ENCODE data around the gene MARCHF3.
"Not testable (repeated sequence)": the region's sequence is repeated elsewhere in the genome, so short reads cannot be mapped to it uniquely, and the experiment has no call there.

Gene MARCHF3

DNA sequence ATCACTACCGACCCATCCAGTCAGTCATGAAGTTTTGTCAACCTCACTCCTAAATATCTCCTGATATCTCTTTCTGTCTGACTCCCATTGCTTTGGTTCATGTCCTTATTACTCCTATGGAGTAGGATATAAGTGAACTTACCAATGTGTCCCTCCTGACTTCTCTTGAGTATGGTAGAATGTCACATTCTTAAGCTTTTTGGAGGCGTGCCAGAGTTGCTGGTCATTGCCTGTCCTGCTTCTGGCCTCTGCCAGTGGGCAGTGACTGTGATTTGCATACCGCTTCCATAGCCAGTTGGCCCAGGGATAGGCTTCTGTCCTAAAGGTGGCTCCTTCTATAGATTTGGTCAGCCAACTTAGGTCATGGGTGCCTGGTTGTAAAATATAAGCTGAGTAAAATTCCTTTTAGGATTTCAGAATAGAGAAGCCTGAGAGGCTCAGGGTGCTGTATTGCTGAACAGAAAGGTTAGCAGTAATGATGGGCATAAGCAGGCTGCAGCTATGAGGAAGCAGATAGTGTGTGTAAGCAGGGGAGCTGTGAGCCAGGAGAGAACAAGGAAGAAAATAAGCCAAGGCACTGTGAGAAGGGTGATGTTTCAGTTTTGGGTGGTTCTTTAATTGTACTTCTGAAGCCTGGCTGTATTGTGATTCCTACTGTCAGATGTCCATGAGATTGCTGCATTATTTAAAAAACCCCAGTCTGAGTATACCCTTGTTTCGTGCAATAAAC, 16.1 kb upstream of the MARCHF3 start:
- no peak for DNase-seq

DNA sequence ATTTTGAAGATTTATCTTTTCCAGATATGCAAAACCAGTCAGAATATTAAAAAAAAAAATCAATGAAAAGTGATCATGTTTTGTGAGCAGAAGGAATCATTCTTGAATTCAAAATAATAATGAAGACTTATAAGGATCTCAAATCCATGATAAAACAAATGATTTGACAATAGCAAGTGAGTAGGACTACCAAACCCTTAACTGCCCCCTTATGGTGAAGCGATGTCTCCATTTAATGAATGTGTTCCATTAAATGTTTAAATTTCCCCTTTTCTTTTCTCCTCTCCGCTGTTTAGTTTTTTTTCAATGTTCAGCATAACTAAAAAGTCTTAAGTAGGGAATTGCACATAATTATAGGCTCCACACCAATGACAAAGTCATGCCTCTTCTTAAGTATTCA, 12.2 kb upstream of the MARCHF3 start:
- DNase-seq = no peak

DNA sequence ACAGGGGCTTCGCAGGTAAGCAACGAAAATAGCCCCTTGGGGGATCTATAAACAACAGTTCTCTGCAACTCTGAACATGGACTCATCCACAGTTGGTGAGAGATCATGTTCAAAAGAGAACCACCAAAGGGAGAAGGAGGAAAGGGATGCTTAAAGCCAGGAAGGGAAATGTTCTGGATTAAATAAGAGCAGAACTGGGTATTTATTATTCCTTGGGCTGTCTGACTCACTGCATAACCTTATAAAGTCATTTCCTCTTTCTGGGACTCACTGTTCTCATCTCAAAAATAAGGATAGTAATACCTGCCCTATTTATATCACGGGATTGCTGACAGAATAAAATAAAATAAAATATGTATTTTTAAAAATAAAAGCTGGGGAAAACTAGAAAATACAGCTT, 11.2 kb upstream of the MARCHF3 start:
- no peak for DNase-seq

DNA sequence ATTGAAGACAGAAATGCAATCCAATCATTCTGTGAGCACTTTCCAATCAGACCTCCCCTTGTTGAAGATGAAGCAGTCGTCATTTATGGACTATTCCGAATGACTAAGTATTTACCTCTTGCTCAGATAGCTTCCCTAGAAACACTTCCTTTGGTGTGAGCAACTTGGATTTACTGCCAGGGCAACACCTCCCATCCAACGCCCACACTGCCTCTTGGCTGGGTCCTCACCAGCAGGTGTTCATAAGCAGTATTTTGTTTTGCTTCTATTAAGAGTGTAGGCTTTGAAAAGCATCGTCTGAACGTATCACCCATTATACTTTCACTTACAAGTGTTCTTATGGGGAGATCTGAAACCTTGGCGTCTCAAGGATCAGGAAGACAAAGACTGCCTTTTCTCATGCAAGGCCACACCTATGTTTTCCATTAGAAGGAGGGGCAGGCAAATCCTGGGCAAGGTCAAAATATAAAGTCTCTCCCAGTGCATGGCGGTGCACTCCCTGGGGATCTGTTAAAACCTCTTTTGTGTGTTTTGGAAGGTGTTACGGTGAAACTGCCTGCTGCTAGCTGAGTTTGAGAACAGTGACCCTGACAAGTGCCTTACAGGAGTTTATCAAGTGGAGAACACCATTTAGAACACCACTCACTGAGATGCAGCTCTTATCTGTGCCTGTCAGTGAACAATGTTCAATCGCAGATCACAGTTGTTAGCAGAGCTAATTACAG, 10.6 kb upstream of the MARCHF3 start:
- no peak for DNase-seq

DNA sequence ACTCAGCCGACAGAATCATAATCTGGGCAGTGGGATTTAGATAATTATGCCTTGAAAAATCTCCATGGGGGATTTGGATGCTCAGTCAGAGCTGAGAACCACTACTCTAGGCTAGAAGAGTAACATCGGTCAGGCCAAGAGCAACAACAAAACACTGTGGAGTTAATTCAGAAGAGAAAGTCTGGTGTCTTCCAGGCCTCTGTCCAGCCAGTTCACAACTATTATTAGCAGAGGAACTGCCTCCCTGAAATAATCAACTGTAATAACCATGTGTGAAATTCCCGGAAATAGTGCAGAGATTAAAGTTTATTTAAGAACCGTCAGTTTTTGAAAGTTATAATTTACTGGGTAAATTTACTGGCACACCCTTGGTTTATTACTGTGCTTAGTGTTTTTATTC, 8.2 kb upstream of the MARCHF3 start:
- DNase-seq = no peak

DNA sequence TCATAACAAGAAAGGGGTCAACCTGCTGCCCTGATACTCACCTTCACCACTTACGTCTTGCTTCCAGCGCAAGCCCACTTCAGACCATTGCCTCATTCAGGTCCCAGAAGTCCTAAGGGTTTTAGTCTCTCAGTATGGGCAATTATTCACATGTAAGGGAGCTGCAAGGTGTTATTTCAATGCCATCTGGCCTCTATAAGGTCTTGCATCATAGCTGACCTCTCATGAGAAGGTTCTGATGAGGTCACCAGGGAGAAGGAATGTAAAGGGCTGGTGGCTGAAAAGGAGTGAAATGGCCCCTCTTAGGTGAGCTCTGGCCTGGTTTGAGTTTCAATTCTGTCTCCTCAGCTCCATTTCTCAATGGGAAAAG, 1.5 kb upstream of the MARCHF3 start:
- DNase-seq = no peak

DNA sequence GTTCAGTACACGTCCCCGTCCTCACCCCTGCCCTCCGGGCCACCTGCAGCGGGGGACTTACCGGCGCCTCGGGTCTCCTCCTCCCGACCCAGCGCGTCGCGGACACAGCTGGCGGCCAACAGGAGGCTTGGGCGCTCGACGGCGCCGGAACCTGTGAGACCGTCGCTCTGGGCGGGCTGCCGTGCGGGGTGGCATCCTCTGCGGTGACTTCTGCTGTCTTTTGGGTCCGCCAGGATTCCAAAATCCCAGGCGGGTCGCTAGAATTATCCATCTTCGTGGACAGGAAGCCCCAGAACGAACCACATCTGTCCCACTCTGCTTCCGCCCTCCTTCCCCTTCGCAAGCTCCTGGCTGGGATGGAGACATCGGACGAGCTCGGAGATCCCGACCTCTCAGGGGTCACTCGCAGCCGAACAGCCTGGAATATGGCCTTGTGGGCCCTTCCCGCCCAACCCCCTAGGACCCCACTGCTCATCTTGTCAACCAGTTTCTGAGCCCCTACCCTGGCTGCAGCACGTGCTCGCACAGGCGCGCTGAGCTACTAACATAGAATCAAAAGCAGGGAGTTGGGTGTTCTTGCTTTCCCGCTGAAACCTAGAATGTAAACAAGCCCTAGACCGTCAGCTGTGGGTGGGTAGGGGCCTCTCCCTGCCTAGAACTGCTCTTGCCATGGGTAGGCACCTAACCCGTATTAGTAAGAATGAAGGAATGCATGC, 947 bp upstream of the MARCHF3 start:
- DNase-seq = peak; percentile 3

DNA sequence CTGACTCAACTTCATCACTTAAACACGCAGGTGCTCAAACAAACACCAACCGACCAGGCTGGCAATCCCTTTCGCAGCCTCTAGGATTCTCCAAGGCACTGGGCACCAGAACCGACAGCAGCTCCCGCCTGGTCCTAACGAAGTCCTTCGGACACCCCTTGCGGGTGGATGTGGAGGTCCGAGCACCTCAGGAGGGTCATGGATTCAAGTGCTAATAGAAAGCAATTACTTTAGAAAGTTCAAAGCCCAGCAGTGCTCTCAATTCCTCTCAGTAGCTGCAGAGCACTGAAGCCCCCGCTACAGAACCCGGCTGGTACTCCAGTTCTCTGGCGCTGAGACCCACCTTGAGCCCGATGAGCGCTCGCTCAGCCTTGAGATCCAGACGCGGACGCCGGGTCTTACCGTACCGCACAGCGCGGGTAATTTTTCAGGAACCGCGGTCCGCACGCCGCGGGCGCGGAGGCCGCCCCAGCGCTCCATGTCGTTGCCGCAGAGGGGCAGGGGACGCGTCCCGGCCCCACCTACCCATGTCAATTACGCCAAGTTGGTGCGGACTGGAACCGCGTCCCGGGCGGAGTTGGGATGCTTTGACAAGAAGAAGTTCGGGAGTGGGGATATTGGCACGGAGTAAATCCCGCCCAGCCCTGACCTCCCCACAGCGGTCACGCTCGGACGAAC, 638 bp downstream of the MARCHF3 start:
- peak; percentile 33 for DNase-seq

DNA sequence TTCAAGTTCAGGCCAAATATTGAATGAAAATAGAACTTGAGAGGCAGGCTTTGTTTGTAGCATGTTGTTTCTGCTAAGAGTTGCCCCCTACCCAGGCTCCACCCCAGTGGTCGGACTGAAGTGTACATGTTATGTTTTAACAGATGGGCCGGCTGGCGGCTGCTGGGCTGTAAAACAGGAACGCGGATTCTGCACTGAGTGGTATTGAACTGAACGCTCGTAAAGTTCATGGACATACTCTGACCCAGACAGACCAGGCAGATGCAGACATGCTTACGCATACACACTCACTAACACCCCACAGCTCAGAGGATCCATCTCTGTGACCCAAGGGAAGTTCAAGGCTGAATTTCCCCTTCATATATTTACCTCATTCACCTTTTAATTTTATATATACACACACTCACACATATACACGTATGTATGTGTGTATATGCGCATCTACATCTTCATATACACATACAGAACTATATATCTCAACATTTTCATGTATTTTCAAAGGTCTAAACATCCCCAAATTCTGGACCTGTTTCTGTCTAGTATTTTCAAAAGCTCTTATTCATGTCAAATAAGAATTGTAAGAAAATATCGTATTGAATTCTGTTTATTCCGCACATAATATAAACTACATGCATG, 1.4 kb downstream of the MARCHF3 start:
- DNase-seq = no peak

DNA sequence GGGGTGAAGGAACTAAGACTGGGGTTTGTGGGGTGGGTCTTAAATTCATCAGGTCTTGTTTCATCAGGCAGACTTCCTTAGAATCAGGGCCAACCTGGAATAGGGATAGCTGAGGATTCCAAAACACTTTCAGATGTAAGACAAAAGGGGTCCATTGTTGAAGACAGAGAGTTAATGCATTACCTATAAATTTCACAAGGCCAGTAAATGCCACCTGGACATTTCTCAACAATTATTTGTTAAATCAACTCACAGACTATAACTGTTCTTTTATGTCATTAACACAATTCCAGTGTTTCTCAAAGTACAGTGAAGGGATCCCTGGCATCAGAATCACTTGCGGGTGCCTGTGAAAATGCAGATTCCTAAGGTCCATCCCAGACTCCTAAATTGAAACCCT, 2.8 kb downstream of the MARCHF3 start:
- DNase-seq = no peak

DNA sequence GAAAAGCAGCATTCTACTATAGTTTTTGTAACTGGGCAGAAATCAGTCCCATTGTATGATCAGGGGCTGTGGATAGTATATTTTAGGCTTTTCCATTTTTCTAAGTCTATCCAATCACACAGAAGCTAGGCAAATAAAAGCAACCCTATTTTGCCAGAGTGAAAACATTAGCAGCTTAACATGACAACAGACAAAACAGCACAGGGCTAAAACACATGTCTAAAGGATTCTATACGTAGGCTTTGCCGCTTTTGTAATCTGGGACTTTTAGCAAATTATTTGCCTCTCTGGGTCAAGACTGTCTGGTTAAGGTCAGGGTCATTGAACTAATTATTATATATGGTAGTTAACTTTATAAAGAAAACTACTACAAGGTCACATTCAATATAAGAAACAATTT, 4.2 kb downstream of the MARCHF3 start:
- no peak for DNase-seq

DNA sequence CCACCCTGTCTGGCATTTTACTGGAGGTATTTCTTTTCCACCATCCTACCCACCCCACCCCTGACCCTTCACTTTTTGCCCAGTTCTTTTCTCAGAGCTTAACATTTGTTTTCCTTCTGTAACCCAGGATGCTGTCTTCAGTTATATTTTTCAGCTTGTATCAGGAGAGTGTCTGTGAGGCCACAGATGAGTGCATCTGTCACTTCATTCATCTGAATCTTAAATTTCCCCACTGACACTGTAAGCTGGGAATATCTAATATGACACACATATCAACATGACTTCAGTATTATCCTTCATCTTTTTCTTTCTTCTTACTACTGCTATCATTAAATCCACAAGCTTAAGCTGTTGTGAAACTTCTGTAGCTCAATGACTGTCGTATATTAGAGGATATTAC, 4.9 kb downstream of the MARCHF3 start:
- DNase-seq = no peak

DNA sequence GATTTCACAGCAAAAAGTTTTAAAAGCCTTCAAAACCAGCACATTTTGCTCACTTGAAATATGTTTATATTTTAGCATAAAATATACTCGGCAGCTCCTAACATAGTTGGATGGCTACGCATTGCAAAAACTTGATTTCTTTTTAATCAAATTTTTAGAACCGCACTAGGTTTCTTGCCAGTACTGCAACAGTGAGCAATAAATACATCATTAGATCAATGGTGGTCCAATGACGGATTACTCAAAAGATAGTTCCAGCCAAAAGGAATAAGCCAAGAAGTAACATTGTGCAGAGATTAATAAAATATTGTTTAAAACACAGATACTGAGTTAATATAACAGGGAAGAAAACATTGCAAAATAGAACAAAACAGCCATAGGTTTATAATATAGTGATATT, 5.5 kb downstream of the MARCHF3 start:
- DNase-seq = no peak

DNA sequence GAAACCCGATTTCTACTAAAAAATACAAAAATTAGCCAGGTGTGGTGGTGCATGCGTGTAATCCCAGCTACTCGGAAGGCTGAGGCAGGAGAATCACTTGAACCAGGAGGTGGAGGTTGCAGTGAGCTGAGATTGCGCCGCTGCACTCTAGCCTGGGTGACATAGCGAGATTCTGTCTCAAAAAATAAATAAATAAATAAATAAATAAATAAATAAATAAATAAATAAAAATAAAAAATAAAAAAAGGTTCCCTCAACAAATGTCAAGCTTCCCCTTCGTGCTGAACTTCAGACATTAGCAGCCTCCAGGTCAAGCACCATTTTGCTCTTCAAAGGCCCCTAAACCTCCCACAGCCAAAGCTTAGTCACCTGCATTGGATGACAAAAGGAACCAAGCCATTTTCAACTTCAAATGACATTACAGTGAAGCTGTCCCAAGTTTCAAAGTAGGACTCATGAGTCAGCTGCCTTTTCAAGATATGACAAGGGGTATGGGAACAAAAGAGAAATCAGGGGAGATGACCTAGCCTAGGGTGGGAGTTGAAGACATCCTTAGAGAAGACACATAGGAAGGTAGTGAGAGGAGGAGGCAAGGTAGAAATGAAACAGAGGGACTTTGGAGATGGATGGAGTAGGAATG, 6.7 kb downstream of the MARCHF3 start:
- not testable (repeated sequence) for DNase-seq

DNA sequence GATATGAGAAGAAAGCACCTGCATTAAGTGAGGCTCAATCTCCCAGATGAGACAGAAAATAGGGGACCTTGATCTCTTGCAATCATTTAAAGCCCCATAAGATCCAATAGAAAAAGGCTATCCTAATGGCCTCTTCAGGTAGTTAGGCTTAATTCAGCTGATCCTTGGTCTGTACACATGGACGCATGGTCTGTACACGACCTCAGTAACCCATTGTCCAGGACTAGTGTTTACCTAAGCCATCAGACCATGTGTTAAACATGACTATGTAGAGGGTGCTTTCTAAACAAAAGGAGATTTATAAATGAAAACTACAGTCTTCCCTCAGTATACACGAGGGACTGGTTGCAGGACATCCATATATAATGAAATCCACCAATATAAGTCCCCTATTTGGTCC, 7.5 kb downstream of the MARCHF3 start:
- no peak for DNase-seq

DNA sequence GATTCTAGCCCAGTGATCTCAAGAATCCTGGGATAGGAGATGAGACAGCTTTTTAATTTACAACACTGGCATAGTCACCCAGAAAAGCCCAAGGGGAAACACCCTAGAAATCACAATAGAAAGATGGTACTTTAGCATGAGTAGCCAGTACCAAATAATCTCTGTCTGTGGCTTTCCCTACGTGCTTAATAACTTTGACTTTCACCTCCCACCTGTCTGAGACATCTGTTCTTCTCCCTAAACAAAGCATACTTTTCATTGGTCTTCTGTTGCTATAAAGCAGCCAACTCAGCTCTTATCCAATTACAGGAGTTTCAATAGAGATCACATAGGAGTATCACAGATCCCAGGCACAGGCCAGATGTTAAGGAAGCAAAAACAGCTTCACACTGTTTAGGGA, 10.4 kb downstream of the MARCHF3 start:
- no peak for DNase-seq

DNA sequence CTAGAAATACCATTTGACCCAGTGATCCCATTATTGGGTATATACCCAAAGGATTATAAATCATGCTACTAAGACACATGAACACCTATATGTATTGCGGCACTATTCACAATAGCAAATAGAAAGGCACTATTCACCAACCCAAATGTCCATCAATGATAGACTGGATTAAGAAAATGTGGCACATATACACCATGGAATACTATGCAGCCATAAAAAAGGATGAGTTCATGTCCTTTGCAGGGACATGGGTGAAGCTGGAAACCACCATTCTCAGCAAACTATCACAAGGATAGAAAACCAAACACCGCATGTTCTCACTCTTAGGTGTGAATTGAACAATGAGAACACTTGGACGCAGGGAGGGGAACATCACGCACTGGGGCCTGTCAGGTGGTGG, 13.6 kb downstream of the MARCHF3 start:
- DNase-seq = not testable (repeated sequence)

DNA sequence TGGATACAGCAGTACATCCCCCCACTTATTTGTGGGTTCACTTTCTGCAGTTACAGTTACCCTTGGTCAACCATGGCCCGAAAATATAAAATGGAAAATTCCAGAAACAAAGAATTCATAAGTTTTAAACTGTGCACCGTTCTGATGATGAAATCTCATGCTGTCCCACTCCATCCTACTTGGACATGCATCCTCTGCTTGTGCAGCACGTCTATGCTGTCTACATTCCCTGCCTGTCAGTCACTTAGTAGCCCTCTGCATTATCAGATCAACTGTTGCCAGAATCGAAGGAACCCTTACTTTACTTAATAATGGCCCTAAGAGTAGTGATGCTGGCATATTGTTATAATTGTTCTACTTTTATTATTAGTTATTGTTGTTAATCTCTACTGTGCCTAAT, 14.6 kb downstream of the MARCHF3 start:
- no peak for DNase-seq

DNA sequence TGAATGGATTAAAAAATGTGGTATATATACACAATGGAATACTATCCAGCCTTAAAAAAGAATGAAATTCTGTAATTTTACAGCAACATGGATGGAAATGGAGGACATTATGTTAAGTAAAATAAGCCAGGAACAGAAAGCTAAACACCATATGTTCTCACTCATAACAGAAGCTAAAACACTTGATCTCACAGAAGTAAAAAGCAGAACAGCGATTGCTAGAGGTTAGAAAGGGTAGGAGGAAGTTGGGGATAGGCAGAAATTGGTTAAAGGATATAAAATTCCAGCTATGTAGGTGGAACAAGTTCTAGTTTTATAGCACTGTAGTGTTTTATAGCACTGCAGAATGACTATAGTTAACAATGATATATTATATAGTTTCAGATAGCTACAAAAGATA, 15.8 kb downstream of the MARCHF3 start:
- DNase-seq = no peak

DNA sequence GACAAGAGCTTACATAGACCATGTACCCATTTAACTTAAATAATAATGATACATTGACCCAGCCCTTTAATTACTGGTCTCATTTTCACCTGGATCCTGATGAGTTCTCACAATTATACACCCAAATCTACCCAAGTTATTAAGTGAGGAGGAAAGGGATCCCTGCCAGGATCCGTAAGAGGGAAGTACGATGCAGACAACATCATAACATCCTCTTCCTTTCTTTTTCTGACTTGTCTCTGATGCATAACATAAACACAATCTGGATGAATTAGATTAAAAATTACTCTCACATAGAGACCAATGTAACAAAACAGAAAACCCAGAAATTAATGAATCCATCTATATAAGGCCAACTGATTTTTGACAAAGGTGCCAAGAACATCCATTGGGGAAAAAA, 17.0 kb downstream of the MARCHF3 start:
- DNase-seq = no peak

DNA sequence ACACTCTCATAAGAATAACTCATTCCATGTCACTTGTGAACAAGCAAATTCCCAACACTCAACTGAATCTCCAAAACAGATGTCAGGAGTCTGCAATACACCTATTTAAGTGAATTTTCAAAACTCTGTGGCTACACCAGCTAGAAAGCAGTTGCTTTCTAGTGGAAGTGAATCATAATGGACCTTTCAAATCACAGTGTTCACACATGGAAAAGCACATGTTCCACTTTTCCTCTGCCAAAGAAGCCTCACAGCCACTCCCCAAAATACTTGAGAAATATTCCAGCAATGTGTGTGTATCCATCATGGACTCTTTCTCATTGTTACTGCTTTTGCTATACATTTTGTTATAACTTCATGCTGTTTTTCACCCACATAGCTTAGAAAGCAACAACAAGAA, 17.4 kb downstream of the MARCHF3 start:
- DNase-seq = no peak

DNA sequence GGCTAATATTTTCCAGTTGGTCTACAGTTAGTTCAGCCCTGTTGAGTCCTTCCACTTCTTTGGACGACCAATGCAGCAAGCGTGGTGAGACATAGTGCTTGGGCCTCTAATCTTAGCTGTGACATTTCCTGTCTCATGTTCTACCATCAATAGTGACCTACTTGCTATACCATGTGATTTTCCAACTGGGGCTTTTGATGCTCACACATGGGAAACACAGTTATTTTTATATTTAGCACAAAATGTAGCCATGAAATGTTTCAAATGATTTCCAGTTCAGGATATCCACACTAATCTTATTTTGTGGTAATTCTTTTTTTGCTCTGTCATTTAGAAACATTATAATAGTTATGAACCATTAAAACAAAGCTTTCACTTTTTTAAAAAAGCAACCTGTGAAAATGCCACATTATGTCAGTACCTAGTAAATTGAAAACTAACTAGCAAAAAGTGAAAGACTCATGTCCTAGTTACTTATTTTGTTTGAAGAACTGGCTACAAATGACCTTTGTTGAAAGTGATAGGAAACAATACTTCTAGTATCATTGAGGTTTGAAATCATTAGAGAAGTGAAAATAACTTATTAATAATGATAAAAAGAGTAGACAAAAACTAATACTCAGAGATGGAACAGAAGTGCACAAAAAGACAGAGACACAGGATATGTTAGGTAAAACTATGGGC, 18.3 kb downstream of the MARCHF3 start:
- no peak for DNase-seq
